Daoy (cell line): ENCODE results near the gene F12. TPM values are rescaled to one million over a fixed set of nuclear protein-coding genes. Genes with fewer than 3 reads are reported as not detected.

Experiments
- DNase-seq: peaks from one replicate; pipeline ENCODE4 v3.0.0-alpha.2; 2015; ENCODE audit warnings: low read depth
- total RNA-seq: library from RNA; depleted of rRNA; stranded (reverse); fragments of >200 nt; shearing (Covaris generic); gene quantifications from 2 replicates; pipeline ENCODE4 v1.2.3, GENCODE V29; 2014

F12 gene
- total RNA-seq, 1 experiment from 2014 or later: 9.6 TPM

DNA sequence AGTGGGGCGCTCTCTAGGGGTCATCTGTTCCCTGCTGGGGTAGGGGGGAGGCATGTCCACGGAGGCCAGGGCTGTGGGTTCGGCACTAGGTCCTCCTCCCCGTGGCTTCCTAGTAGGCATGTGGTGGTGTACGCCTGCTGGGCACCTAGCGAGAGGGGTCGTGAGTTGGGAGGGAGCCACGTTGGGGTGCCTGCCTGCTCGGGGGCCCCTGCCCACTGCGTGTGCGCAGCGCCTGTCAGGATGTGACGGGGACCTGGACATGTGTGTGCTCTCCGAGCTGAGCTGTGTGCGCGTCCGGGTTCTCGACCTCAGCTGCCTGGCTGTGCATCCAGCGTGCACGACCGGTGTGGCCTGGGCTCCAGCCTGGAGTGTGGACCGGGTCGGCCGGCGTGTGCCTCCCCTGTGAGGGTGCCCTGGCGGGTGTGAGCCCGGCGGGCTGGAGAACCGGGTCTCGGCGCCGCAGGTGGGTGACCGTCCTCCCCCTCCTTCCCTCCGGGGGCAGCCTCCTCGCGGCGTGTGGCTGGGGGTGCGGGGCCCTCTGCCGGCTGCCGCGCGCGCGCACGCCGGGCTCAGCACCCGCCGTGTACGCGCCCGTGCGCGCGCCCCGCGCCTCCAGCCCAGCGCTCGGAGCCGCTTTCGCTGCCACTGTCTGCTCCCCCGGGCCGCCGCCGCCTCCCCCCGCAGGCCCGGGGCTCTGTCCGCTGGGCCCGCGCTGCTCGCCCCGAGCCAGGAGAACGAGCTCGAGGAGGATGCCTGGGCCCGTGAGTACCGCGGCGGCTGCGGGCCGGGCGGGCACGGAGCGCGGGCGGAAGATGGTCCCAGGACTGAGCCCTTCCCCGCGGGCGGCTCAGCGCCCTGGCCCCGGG is 37.1 kb upstream of the F12 start, which contains the start of gene PRR7:
Gene PRR7, plus strand, starts transcription at position 615 of the 866 bp plus-strand sequence. CDS start 8,254 bp downstream, outside the sequence.
- peak; percentile 87 for DNase-seq

DNA sequence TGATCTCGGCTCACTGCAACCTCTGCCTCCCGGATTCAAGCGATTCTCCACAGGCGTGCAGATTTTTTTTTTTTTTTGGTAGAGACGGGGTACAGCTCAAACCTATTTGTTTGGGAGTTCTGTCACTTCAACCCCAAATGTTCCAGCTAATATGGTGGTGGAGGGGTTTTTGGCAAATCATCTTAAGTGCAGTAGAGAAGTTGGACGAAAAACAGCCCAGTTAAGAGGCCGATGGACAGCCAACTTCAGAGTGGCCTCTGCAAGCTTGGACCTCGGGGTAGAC is 36.5 kb upstream of the F12 start:
- DNase-seq: no peak

DNA sequence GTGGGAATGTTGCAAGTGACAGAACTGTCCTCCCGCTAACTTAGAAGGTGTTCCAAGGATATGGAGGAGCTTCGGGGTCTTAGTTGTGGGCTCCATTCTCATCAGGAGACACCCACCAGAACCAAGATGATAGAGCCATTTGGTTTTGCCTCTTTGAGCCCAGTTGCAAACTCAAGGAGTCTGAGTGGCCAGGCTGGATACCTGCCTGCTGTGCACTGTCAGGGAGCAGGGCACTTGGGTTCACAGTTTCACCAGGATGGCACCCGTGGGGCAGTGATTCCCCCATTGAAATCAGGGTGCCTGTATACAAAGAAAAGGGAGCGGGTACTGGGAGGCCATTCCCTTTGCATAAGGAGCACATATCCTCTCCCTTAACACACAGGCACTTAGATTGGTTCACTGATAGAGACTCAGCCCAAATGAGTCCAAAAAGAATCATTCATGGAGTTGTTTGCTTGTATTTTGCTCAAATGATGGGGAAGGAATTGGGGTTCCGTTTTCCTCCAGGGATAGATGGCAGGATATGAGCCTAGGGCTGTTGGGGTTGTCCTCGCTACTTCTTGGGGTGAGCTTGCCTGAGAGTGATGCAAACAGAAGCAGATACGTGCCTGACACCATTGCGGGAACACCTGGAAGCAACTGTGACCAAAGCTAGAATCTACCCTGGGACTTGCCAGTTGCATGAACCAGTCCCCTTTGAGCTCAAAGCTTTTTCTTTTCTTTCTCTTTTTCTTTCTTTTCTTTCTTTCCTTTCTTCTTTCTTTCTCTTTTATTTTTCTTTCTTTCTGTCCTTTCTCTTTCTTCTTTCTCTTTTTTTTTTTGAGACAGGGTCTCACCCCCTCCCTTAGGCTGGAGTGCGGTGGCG is 35.9 kb upstream of the F12 start:
- DNase-seq: no peak

DNA sequence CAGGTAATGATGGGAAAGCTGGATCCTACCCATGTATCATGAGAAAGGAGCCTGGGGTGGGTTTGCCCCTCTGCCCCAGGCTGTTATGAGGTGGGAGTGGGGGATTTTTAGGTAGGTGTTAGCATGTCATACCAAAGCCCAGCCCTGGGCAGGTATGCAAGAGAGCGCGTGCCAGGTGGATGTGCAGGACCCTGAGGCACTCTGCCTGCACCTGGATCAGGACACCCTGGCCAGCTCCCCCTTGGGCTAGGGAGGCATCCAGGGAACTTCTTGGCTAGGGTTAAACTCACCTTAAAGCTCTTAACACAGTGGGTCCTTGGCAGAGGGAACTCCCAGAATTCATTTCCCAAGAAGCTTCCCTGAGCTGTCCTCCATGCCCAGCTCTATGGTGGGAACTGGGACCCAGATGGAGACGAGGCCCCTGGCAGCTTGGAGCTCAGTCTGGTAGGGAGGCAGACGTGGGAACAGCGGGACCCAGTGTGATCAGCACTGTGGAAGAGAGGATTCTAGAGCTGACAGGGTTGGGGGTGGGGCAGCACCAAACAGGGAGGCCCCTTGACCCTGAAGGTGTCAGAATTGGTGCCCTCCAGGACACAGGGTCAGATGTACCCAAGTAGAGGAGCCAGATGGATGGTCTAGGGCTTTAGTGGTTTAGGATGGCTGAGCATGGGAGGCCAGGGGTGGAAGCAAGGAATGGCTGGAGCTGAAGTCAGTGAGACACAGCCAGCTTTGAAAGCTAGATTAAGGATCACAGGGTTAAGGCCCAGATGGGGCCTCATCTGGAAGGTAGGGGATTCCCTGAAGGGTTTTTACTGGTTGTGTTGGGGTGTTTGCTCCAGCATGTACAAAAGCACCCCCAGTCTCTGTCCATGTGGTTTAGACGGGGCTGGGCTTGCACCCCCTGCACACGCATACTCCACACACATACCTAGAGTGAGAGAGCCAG is 35.0 kb upstream of the F12 start:
- no peak for DNase-seq

DNA sequence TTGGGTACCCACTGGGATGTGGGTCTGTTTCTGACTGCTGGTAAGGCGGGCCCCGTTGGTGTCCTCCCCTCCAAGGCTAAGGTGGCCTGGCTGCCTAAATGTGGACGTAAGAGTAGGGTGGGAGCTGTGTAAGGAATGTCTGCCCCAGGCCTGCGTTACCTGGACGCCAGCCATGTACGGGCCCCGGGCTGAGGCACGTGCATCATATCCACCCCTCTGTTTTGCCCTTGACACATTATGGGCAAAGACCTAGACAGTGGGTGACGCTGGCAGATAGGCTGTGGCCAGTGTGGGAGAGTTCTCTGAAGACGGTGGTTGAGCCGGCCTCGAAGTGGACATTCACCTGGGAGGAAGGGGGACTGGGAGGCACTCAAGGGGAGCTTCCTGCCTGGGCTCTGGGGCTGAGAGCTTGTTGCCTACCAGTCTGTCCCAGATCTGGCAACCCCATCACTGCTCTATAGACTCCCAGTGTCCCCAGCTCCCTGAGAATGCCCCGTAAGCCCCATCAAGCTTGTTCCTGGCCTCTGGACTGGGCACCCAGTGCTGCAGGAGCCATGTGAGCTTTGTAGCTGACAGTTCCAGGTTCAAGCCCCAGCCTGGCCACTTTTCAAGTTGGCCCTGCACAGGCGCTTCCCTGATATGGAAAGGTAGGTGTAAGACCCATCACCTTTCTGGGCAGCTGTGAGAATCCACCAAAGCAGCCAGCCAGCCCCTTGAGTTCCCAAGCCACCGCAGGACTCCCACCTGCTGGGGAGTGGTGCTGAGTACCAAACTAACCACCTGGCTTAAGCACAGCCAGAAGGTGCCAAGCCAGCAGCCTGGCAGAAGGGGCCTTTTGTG is 34.0 kb upstream of the F12 start:
- DNase-seq: no peak

DNA sequence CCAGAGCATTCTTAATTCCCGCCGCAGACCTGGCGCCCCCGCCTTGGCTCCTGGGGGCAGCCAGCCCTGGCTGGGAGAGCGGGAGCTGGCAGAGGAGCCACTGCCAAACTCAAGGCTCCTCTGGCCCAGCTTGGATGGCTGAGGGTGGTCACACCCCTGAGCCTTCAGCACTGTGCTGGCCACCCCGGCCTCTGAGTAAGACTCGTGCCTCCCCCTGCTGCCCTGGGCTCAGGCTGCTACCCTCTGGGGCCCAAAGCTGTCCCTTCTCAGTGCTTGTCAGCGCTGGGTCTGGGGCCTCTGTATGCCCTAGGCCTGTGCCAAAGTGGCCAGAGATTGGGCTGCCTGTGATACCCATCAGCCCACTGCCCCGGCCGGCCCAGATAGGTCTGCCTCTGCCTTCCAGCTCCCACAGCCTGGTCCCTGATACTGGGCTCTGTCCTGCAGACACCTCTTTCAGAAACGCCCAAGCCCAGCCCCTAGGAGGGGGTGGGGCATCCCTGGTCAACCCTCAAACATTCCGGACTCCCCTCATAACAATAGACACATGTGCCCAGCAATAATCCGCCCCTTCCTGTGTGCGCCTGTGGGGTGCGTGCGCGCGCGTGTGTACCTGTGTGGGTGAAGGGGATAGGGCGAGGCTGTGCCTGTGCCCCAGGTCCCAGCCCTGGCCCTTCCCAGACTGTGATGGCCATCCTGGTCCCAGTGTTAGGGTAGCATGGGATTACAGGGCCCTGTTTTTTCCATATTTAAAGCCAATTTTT is 32.9 kb upstream of the F12 start:
- no peak for DNase-seq

DNA sequence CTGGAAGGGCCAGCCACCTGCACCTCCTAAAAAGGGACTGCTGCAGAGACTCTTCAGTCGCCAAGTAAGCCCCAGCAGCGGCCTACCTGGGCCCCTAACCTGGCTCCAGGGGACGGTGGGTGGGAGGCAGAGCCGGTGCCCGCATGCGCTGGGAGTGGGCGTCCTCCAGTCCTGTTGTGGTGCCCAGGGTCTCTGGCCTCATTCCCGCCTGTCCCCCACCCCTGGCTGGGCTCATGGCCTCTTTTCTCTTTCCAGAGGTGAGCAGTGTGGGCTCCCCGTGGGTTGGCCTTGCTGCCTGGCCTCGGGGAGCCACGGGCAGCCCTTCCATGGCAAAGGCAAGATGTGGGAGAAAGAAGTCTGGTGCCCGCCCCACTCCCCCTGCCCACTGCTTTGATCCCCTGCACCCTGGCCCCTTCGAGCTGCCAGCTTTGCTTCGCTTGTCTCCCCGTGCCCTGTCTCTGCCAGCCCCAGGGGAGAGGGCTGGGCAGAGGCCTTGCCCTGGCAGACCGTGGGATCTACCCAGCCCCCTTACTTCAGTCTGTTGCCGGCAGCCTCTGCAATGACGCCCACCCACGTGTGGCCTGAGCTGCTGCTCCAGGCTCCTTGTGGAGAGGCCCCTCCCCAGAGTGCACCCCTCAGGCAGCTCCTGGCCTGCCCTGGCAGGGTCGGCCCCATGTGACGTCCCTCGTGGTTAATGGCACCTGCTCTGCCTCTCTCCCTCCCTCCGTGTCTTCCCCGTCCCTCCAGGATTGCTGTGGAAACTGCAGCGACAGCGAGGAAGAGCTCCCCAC is 31.8 kb upstream of the F12 start:
- DNase-seq: no peak

DNA sequence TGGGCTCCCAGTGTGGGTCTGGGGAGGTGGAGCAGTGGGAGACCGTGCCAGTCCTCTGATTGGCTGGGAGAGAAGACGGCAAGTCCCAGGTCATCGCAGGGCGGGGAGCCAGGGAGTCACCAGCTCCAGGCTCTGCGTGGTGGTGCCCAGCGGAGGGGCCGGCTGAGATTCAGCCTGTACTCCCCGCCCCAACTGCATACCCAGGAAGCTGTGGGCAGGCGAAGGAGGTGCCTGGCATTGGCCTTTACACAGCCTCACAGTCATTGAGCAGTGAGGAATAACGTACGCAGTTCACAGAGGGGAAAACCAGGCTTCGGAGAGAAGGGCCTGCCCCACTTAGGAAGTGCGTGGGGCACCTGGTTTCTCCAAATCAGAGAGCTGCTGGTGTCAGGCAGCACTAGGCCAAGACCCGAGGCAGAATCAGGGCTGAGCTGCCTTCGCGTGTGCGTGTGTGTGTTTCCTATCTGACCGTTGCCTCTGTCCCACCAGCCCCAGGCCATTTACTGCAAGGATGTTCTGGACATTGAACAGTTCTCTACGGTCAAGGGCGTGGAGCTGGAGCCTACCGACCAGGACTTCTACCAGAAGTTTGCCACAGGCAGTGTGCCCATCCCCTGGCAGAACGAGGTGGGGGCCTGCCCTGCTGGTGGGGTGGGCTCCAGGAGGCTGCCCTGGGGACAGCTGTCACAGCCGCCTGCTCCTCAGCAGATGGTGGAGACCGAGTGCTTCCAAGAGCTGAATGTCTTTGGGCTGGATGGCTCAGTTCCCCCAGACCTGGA is 31.0 kb upstream of the F12 start:
- no peak for DNase-seq

DNA sequence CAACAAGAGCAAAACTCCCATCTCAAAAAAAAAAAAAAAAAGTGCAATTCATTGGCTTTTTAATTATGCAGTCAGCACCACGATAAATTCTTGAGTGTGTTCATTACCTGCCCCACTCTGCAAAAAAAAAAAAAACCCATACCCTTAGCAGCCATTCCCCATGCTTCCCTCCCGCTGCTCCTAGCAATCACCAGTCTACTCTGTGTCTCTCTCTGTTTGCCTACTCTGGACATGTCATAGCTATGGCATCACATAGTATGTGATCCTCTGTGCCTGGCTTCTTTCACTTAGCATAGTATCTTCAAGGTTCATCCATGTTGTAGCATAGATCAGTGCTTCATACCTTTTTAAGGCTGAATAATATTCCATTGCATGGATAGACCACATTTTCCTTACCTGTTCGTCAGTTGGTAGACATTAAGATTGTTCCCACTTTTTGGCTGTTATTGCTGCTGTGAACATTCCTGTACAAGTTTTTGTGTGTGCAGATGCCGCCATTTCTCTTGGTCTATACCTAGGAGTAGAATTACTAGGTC is 30.2 kb upstream of the F12 start:
- DNase-seq: no peak

DNA sequence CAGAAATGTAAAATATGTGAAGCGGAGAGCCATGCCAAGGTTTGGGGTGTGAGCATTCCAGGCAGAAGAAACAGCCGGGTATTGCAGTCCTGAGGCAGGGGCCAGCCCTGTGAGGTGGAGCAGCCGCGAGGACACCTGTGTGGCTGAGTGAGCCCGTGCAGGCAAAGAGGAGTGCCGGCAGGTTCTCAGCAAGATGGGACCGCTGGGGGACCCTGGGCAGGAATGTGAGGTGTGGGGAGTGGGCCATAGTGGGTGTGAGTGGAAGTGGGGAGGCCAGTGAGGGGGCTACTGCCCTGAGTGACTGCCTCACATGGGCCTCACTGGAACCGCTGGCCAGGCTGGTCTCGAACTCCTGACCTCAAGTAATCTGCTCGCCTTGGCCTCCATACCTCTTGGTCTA is 29.1 kb upstream of the F12 start:
- DNase-seq: no peak

DNA sequence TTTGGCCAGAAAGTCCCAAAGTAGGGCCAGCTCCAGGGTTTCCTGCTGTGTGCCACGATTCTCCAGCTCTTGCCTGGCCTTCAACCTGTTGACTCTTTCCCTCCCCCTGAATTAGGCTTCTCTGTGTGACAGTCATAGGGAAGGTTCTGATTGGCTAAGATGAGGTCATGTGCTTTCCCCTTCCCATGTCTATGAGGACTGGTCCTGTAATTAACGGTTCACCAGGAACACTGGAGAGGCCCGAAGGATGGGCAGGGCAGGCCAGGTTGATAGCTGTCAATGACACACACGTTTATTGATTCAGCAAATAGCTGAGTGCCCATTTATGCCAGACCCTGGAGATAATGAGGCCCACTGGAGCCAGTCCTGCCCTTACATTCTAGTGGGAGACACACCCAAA is 28.3 kb upstream of the F12 start:
- DNase-seq: no peak

DNA sequence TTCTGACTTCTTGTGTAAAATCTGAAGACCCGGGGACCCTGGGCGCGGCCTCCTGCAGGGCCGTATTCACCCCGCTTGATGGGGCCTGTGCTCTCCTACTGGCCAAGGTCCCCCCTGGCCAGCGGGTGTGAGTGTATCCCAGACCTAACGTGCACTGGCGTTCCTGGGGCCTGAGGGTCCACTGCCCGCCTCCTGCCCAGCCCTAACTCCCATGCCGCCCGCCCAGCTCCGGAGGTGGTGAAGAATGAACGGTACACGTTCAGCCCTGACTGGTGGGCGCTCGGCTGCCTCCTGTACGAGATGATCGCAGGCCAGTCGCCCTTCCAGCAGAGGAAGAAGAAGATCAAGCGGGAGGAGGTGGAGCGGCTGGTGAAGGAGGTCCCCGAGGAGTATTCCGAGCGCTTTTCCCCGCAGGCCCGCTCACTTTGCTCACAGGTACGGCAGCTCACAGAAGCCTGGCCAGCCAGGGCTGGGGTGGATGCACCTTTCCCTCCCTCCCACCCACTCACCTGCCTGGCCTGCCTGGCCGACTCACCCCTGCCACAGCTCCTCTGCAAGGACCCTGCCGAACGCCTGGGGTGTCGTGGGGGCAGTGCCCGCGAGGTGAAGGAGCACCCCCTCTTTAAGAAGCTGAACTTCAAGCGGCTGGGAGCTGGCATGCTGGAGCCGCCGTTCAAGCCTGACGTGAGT is 26.6 kb upstream of the F12 start:
- no peak for DNase-seq

DNA sequence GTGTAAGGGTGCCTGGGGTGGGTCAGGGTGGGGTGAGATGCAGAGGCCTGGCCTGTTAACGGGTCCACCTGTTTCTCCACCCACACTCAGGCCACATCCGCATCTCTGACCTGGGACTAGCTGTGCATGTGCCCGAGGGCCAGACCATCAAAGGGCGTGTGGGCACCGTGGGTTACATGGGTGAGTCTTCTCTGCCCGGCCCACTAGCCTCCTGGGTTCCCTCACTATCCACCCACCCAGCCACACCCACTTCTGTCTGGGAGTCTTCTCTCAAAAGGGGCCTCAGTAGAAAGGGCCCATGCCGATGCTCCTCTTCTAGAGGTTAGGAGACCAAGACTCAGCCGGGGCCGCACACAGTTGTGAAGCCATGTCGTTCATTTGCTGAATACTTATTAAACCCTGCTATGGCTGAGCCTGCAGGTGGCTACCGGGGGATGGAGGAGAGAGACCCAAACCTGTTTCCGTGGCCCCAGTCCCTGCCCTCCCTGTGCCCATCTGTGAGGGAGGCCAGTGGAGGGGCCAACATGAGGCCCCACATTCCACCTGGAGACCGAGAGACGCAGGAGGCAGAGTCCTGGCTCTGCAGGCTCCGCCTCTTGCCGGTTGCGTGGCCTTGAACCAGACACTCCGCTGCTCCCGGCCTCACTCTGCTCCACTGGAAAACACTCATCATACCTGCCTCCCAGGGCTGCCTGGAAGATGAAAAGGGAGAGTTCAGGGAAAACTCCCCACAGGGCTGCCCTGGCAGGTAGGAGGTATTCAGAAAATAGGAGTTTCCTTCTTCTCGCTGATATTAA is 25.8 kb upstream of the F12 start:
- DNase-seq: no peak

DNA sequence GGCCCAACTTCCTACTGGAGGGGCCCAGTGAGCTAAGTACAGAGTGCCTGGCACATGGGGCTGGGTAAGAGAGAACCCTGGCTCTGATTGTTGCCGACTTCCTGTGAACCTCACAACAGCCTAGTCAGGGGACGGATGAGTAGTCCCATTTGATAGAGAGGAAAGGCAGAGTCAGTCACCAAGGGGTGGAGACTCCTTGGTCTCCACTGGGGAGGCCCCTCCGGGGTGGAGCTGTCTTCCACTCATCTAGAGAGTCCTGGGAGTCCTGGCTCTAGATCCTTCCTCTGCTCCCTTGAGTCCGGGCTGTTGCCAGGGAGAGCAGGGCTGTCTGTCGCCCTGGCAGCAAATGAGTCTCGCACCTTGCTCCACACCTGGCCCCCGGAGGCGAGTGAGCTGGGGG is 25.1 kb upstream of the F12 start:
- DNase-seq: no peak

DNA sequence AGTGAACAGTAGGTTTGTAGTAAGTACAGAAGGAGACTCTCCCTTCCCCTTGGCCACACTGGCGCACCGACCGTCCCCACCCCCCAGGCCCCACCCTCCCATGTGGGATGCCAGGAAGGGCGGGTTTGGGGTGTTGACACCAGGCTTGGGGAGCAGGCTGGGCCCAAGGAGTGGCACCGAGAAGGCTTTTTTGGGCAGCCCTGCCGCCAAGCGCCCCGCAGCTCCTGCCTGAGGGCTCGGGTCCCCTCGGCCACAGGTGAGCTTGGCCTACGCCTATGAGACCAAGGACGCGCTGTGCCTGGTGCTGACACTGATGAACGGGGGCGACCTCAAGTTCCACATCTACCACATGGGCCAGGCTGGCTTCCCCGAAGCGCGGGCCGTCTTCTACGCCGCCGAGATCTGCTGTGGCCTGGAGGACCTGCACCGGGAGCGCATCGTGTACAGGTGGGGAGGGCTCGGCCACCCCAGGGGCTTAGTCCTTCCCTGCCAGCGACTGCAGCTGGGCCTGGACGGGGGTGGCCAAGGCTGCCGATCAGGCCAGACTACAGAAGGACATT is 24.4 kb upstream of the F12 start:
- no peak for DNase-seq

DNA sequence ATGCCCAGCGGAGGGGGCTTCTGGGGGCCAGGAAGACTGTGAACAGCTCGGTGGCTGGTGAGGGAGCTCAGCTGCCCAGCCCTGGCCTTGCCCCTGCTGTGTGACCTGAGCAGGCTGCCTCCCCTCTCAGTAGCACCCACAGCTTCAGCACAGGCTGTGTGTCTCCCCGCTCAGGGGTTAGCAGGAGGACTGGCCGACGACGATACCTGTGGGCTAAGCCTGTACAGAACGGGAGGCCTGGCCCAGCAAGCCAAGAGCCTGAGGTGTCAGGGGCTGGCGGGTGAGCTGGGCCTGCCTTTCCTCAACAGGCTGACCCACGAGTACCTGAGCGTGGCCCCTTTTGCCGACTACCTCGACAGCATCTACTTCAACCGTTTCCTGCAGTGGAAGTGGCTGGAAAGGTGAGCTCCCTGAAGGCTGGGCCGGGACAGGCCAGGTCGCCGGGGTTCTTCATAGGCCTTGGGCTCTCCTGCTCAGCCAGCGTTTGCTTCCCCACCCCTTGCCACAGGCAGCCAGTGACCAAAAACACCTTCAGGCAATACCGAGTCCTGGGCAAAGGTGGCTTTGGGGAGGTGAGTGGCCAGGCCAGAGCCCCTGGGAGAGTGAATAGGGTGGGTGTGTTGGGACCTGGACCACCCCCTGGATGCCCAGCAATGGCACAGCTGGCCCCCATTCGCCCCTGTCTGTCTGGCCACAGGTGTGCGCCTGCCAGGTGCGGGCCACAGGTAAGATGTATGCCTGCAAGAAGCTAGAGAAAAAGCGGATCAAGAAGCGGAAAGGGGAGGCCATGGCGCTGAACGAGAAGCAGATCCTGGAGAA is 23.7 kb upstream of the F12 start:
- no peak for DNase-seq
